GM18951 (cell line): ENCODE measurements around the gene MGAT3.

Experiments used
- POLR2A ChIP-seq: IDR thresholded peaks from 4 replicates; pipeline ENCODE4 v1.6.1; 2011; ENCODE audit warnings: mild to moderate bottlenecking; ENCODE audit not compliant: insufficient read length, insufficient read depth; ENCODE audit errors: extremely low read depth
- in situ Hi-C: fragments of 300-500 bp; cut with MboI; formaldehyde crosslinking; loops from one replicate; pipeline ENCODE4 v1.12.0; 2022; ENCODE audit warnings: low sequenced_read_pairs, mixed read lengths, inconsistent platforms; ENCODE audit not compliant: unreplicated experiment

The MGAT3 gene

GRCh38 chr22:39419911-39420310 is 36.9 kb upstream of the MGAT3 start:
- no peak for TF ChIP-seq POLR2A
- in situ Hi-C loops: no loop called here

GRCh38 chr22:39421691-39422090 is 35.1 kb upstream of the MGAT3 start:
- in situ Hi-C loops: no loop called here
- TF ChIP-seq POLR2A: no peak

GRCh38 chr22:39422101-39422500 is 34.7 kb upstream of the MGAT3 start:
- in situ Hi-C loops: no loop called here
- no peak for TF ChIP-seq POLR2A

DNA sequence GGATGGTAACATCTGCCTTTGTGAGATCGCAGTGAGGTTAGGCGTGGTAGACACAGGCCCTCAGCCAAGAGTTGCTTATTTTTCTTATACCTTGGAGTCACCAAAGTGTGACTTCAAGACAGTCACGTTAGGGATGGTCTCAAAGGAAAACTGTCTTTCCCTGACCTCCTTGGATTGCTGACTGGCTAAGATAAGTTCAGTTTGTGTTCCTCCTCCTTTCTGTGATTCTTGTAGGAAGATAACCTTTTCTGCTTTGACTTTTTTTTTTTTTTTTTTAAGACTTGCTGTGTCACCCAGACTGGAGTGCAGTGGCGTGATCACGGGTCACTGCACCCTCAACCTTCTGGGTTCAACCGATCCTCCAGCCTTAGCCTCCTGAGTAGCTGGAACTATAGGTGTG is 34.1 kb upstream of the MGAT3 start:
- TF ChIP-seq POLR2A: no peak
- in situ Hi-C loops: no loop called here

DNA sequence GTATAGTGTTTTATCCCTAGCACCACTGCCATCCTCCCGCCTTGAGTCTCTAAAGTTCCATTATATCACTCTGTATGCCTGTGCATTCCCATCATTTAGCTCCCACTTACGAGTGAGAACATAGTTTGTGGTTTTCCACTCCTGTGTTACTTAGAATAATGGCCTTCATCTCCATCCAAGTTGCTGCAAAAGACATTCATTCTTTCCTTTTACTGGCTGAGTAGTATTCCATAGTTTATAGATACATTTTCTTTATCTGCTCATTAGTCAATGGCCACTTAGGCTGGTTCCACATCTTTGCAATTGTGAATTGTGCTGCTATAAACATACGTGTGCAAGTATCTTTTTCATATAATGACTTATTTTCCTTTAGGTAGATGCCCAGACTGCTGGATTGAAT is 32.8 kb upstream of the MGAT3 start:
- in situ Hi-C loops: no loop called here

DNA sequence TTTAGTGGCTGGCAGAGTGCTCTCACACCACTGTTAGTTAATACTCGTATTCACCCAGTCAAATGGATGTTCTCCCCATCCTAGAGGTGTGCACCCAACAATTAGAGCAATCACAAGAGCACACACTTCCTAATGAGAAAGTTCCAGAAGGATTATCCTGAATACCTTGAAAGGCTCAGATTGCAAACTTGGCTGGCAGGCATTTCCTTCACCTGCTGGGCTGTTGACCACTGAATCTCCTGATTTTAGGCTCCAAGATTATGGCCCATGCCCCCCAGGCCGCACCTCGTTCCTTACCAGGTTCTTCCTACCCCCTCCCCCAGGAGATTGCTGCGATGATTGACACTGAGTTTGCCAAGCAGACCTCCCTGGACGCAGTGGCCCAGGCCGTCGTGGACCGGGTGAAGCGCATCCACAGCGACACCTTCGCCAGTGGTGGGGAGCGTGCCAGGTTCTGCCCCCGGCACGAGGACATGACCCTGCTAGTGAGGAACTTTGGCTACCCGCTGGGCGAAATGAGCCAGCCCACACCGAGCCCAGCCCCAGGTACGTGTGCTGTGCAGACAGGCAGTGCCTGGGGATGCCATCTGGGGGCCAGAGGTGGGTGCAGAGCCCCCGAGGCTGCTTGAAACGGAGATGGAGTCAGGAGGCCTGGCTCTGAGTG is 30.3 kb upstream of the MGAT3 start:
- TF ChIP-seq POLR2A: no peak
- in situ Hi-C loops: no loop called here

More for the DNA sequence above, 32.8 kb upstream of the MGAT3 start:
- no peak for TF ChIP-seq POLR2A

- TF ChIP-seq POLR2A: no peak
- in situ Hi-C loops: no loop called here
Observed at GRCh38 chr22:39427751-39428596, 28.8 kb upstream of the MGAT3 start.

DNA sequence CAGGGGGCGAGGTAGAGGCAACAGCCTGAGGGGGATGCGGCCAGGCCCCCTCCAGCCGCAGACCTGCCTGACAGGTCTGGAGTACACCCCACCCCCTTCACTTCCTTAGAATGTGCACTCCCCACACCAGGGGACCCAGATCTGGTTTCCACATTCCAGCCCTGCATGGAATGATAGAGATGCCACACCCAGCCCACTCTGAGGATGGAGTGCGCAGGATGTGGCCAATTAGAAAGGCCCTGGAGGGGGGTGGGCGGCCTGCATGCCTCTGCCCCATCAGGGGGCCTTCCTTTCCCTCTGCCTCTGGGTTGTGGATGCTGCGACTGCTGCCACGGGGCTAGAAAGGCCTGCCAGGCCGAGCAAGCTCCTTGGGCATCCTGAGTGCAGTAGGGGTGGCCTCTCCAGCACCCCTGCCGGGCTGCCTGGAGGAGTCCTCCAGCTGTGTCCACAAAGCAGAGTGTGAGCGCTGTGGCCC is 28.2 kb upstream of the MGAT3 start:
- TF ChIP-seq POLR2A: no peak
- in situ Hi-C loops: no loop called here

DNA sequence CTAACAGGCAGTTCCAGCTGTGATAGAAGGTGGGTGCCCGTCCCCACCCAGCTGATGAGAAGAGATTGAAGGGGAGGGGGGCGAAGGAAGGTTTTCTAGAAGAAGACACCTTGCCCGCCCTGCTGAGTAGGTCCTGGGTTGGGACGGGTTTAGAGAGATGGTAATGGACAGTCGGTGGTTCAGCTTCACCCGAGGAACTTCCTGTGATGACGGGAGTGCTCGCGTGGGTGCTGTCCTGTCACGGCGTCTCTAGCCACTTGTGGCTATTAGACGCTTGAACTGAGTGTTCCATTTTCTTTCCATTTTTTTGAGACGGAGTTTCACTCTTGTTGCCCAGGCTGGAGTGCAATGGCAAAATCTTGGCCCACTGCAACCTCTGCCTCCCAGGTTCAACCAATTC is 27.6 kb upstream of the MGAT3 start:
- in situ Hi-C loops: no loop called here
- no peak for TF ChIP-seq POLR2A

DNA sequence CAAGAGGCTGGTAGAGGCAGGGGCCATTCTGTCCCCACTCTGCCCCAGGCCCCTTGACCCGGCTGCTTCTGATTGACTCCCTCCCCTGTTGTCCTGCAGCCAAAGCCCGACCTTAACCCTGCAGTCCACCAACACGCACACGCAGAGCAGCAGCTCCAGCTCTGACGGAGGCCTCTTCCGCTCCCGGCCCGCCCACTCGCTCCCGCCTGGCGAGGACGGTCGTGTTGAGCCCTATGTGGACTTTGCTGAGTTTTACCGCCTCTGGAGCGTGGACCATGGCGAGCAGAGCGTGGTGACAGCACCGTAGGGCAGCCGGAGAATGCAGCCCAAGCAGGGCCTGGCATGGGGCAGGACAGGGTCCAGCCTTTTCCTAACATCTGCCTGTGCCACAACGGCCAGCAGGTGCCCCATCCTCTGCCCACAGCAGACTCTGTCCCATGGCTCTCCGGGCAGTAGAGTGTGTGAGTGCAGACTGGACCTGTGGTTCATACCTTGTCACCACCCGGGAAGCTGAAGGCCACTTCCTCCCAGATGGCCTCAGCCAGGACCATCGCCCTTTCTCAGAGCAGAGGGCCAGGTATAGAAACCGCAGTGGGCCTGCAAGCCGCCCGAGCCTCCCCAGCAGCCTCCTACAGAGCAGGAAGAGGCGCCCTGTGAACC is 26.8 kb upstream of the MGAT3 start:
- no peak for TF ChIP-seq POLR2A
- in situ Hi-C loops: no loop called here

DNA sequence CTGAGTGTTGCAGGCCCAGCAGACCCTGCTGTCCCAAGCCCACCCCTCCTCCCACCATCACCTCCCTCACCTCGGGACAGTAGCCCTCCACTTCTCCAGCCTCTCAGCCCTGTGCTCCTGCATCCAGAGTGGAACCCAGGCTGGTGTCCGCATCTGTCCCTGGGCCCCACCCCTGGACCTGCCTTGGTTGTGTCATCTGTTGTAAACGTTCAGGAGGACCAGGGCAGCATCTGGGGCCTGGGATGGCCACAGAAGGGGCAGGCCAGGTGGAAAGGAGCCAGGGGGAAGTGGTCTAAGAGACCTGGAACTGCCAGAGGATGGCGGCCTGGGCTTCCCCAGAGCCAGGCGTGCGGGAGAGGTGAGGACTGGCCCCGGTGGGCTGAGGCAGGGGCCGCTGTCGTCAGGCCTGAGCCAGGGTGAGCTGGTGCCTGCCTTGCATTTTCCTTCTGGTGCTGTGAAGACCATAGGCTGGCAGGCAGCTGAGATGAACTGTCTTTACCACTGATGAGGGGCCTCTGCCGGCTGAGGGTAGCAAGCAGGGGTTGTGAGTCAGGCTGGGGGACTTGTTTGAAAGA is 26.1 kb upstream of the MGAT3 start:
- in situ Hi-C loops: no loop called here
- TF ChIP-seq POLR2A: no peak

DNA sequence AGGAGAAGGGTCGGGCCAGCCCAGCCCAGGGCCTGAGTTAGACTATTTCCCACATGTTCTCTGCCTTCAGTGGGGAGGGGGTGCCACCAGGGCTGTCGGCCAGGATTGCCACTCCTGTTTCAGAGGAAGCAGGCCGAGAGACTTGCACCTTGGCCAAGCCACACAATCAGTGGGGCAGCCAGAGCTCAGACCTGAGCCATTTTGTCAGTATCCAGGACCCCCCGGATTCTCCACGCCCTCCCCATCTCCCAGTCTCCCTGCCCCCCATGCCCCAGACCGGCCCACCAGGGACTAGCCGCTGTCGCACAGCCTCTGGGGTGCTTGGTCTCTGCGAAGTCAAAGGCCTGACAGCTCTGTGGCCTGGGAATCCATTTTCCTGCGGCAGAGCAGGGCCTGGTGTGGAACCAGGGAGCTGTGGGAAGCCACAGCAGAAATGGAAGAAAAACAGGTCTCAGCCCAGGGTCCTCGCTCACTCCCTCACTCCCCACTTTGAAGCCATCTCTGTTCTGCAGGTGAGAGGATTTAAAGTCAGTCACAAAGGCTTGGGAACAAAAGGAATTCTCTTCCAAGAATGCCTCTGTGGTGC is 25.5 kb upstream of the MGAT3 start:
- in situ Hi-C loops: no loop called here
- no peak for TF ChIP-seq POLR2A

- in situ Hi-C loops: no loop called here
Observed at GRCh38 chr22:39431821-39432251, 25.0 kb upstream of the MGAT3 start.

More at GRCh38 chr22:39431821-39432251, 25.0 kb upstream of the MGAT3 start:
- TF ChIP-seq POLR2A: no peak
